Smooth muscle cell (in vitro differentiated cells): ENCODE measurements around the gene ASMT. TPM values are rescaled to one million over a fixed set of nuclear protein-coding genes. Genes with fewer than 3 reads are reported as not detected.

ENCODE experiments used
- DNase-seq: peaks from one replicate; lab custom pipeline; 2025; ENCODE audit not compliant: unreplicated experiment; lab: John Stamatoyannopoulos, UW
- H2AFZ ChIP-seq: fragments of 200-600 bp; sonication (generic); 2 replicates; pipeline ENCODE4 v1.6.0; 2016; ENCODE audit warnings: antibody characterized with exemption, low read depth, mild to moderate bottlenecking
- H3F3A ChIP-seq: fragments of 200-600 bp; sonication (generic); 2 replicates; pipeline ENCODE4 v1.6.0; 2017; ENCODE audit warnings: antibody characterized with exemption, low read depth
- H3K27ac ChIP-seq: fragments of 200-600 bp; sonication (generic); 2 replicates; pipeline ENCODE4 v1.5.1; 2016; ENCODE audit warnings: low read depth, mild to moderate bottlenecking
- H3K27me3 ChIP-seq: fragments of 200-600 bp; sonication (generic); 2 replicates; pipeline ENCODE4 v1.6.1; 2016; ENCODE audit warnings: low read depth, mild to moderate bottlenecking
- H3K36me3 ChIP-seq: fragments of 200-600 bp; sonication (generic); 2 replicates; pipeline ENCODE4 v1.5.1; 2016; ENCODE audit warnings: low read depth
- H3K4me1 ChIP-seq: fragments of 200-600 bp; sonication (generic); 2 replicates; pipeline ENCODE4 v1.5.1; 2016; ENCODE audit warnings: low read depth
- H3K4me2 ChIP-seq: fragments of 200-600 bp; sonication (generic); 2 replicates; pipeline ENCODE4 v1.6.0; 2016; ENCODE audit warnings: mild to moderate bottlenecking
- H3K4me3 ChIP-seq: fragments of 200-600 bp; sonication (generic); 2 replicates; pipeline ENCODE4 v1.5.1; 2016; ENCODE audit warnings: mild to moderate bottlenecking
- H3K79me2 ChIP-seq: fragments of 200-600 bp; sonication (generic); 2 replicates; pipeline ENCODE4 v1.6.0; 2016; ENCODE audit warnings: low read depth, mild to moderate bottlenecking
- H3K9ac ChIP-seq: fragments of 200-600 bp; sonication (generic); 2 replicates; pipeline ENCODE4 v1.6.0; 2016; ENCODE audit warnings: low read depth
- H3K9me3 ChIP-seq: fragments of 200-600 bp; sonication (generic); replicated peaks from 2 replicates; pipeline ENCODE4 v1.5.1; 2016; ENCODE audit warnings: low read depth
- H4K20me1 ChIP-seq: fragments of 200-600 bp; sonication (generic); 2 replicates; pipeline ENCODE4 v1.6.0; 2016; ENCODE audit warnings: low read depth
- CTCF ChIP-seq: fragments of 200-600 bp; sonication (generic); IDR thresholded peaks from 2 replicates; pipeline ENCODE4 v1.5.1; 2017; ENCODE audit warnings: borderline replicate concordance, mild to moderate bottlenecking, antibody characterized with exemption; ENCODE audit not compliant: insufficient read depth, poor library complexity, severe bottlenecking
- WGBS: methylation state at CpG from one replicate; pipeline ENCODE4 v1.1.7; 2016; ENCODE audit warnings: low lambda C conversion rate; 5-methylcytosine and 5-hydroxymethylcytosine counted together
- polyA plus RNA-seq: library from polyadenylated mRNA; unstranded; fragments of >200 nt; fragmentation: Nextera tagmentation; extraction: Ambion mirVana; gene quantifications from 2 replicates; pipeline ENCODE4 v1.2.1, GENCODE V29; 2016
- total RNA-seq: library from RNA; depleted of rRNA; stranded (reverse); fragments of >200 nt; gene quantifications from 2 replicates; pipeline ENCODE4 v1.2.3, GENCODE V29; 2014

Gene ASMT
- total and polyA plus RNA-seq, 2 experiments from 2014 or later: 0.41 TPM; not detected in 1

GRCh38 chrX:1686642-1687041 is 71.8 kb downstream of the ASMT start:
- WGBS: 65% methylated on average over 2 of the region's 2 CpGs
- Histone ChIP-seq H4K20me1 (no peaks in the 10 kb centered on the region), H3K4me2 (no peak overlapping the region), H3K9ac (no peak overlapping the region), H2AFZ (no peak overlapping the region), H3K27ac (peak overlapping the region; percentile 33), H3K36me3 (no peaks in the 10 kb centered on the region), H3K27me3 (no peaks in the 10 kb centered on the region), H3K79me2 (no peaks in the 10 kb centered on the region), H3K9me3 (no peaks in the 10 kb centered on the region), H3K4me1 (no peaks in the 10 kb centered on the region), H3K4me3 (no peak overlapping the region), H3F3A (peaks cover 7% of the 10 kb centered on the region)
- TF ChIP-seq CTCF: no peak
- DNase-seq: no peak

Other genes starting within 250 kb of the ASMT start
- gene SLC25A6, start 222.9 kb upstream of the ASMT start, total RNA-seq: 160 and 164 TPM in 2 replicates
- 261 and 288 TPM in 2 replicates for gene SLC25A6, start 222.9 kb upstream of the ASMT start, polyA plus RNA-seq
- gene ASMTL, start 162.2 kb upstream of the ASMT start, total RNA-seq: 18.9 and 20.0 TPM in 2 replicates
- gene ASMTL, start 162.2 kb upstream of the ASMT start, polyA plus RNA-seq: 40.9 and 50.5 TPM in 2 replicates
- gene P2RY8, start 77.9 kb upstream of the ASMT start, total RNA-seq: not detected in 2 replicates
- 0.04 TPM in 1 of 2 replicates, not detected in the other for gene P2RY8, start 77.9 kb upstream of the ASMT start, polyA plus RNA-seq
- gene AKAP17A, start 23.5 kb upstream of the ASMT start, total RNA-seq: 21.8 and 31.9 TPM in 2 replicates
- 49.8 and 58.5 TPM in 2 replicates for gene AKAP17A, start 23.5 kb upstream of the ASMT start, polyA plus RNA-seq